ENCODE data around the gene WNT9A. TPM values are rescaled to one million over a fixed set of nuclear protein-coding genes. Genes with fewer than 3 reads are reported as not detected.
"Not testable (repeated sequence)": the region's sequence is repeated elsewhere in the genome, so short reads cannot be mapped to it uniquely, and the experiment has no call there.

WNT9A gene
- total RNA-seq, 1 experiment from 2014 or later = not detected

DNA sequence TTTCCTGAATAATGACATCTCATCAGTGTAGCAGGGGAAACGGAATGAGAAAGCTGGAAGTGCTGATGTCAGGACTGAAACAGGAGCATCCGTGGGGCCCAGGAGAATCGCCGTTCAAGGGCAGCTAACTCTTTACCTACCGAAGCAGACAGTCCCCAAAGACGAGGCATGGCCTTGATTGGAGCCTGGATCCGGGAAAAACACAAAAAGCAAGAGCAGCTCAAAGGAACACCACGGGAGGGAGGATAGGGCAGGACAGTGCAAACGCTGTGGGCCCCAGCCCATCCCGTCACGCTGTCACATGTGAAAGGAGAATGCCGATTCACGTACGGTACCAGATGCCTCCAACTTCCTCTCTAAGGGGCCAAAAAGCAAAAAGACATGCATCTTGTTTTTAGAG is 34.9 kb downstream of the WNT9A start:
- no peak overlapping the region for H3K4me2 ChIP-seq (ENCODE audit: low read depth, low read length, poor library complexity, severe bottlenecking)
- DNase-seq = no peak
- H3K9me2 ChIP-seq (replicated peaks; ENCODE audit: insufficient read depth, low read length) = no peaks in the 10 kb centered on the region
- no peaks in the 10 kb centered on the region for H3K36me3 ChIP-seq (ENCODE audit: insufficient read depth, low read length)
- no peak overlapping the region for H3K4me3 ChIP-seq (ENCODE audit: low read length)
- H3K27me3 ChIP-seq (ENCODE audit: low read length) = no peaks in the 10 kb centered on the region
- H2AFZ ChIP-seq (ENCODE audit: low read length) = no peak overlapping the region
- H3K9ac ChIP-seq (ENCODE audit: low read length) = no peak overlapping the region
- no peaks in the 10 kb centered on the region for H4K20me1 ChIP-seq (ENCODE audit: insufficient read depth, low read depth, low read length)
- H3K9me3 ChIP-seq (ENCODE audit: low read length) = no peaks in the 10 kb centered on the region
- no peak overlapping the region for H3K27ac ChIP-seq (ENCODE audit: low read length)
- no peaks in the 10 kb centered on the region for H3K79me2 ChIP-seq (ENCODE audit: low read length)
- H3K4me1 ChIP-seq (ENCODE audit: low read length) = no peaks in the 10 kb centered on the region

DNA sequence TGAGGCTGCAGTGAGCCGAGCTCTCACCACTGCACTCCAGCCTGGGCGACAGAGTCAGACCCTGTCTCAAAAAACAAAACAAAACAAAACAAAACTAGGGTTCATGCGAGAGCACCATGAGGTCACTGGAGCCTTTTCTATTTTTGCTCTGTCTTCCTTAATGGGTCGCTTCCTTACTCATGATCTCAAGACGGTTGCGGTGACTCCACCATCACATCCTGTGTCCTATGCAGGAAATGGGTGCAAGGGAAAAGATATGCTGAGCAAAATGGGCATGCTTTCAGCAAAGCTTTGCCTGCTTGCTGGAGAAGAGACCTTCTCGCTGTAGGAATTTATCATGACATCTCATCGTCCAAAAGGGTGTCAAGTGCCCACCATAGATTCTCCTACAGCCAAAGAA is 36.4 kb downstream of the WNT9A start:
- H3K9me3 ChIP-seq (ENCODE audit: low read length) = no peaks in the 10 kb centered on the region
- DNase-seq = no peak
- H3K27me3 ChIP-seq (ENCODE audit: low read length) = no peaks in the 10 kb centered on the region
- H2AFZ ChIP-seq (ENCODE audit: low read length) = no peak overlapping the region
- no peak overlapping the region for H3K9ac ChIP-seq (ENCODE audit: low read length)
- H3K4me1 ChIP-seq (ENCODE audit: low read length) = no peaks in the 10 kb centered on the region
- no peaks in the 10 kb centered on the region for H3K36me3 ChIP-seq (ENCODE audit: insufficient read depth, low read length)
- H4K20me1 ChIP-seq (ENCODE audit: insufficient read depth, low read depth, low read length) = no peaks in the 10 kb centered on the region
- H3K9me2 ChIP-seq (replicated peaks; ENCODE audit: insufficient read depth, low read length) = no peaks in the 10 kb centered on the region
- H3K79me2 ChIP-seq (ENCODE audit: low read length) = no peaks in the 10 kb centered on the region
- H3K27ac ChIP-seq (ENCODE audit: low read length) = no peak overlapping the region
- no peak overlapping the region for H3K4me3 ChIP-seq (ENCODE audit: low read length)
- no peak overlapping the region for H3K4me2 ChIP-seq (ENCODE audit: low read depth, low read length, poor library complexity, severe bottlenecking)

DNA sequence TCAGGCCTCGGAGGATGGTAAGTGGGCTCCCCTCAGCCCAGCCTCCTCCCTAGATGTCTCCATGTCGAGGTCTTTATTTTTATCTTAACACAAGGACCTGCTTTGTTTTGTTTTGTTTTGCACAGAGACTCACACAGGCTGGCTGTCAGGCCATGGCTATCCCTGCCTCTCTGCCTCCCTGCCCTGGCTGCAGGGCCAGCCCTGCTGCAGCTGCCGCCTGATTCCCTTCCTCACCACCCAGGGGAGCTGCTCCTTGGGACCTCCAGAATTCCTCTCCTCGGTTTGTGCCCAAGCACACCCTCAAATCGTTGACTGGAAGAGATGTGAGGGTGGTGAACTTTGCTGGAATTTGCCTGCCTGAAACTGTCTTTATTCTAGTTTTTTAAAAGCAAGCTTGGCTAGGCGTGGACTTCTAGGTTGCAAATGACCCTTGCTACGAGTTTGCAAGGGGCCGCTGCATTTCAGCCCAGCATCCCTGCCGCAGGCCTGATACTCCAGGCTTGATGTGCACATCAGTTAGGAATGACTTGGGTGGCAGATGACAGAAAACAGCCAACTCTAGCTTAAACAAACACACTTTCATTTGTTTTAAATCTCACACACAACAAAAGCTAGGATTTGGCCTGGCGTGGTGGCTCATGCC is 37.1 kb downstream of the WNT9A start:
- H3K9me2 ChIP-seq (replicated peaks; ENCODE audit: insufficient read depth, low read length) = no peaks in the 10 kb centered on the region
- H3K27ac ChIP-seq (ENCODE audit: low read length) = no peak overlapping the region
- no peak overlapping the region for H3K9ac ChIP-seq (ENCODE audit: low read length)
- DNase-seq = no peak
- H3K4me3 ChIP-seq (ENCODE audit: low read length) = no peak overlapping the region
- no peak overlapping the region for H3K4me2 ChIP-seq (ENCODE audit: low read depth, low read length, poor library complexity, severe bottlenecking)
- no peaks in the 10 kb centered on the region for H3K9me3 ChIP-seq (ENCODE audit: low read length)
- H3K27me3 ChIP-seq (ENCODE audit: low read length) = no peaks in the 10 kb centered on the region
- H4K20me1 ChIP-seq (ENCODE audit: insufficient read depth, low read depth, low read length) = no peaks in the 10 kb centered on the region
- no peak overlapping the region for H2AFZ ChIP-seq (ENCODE audit: low read length)
- no peaks in the 10 kb centered on the region for H3K79me2 ChIP-seq (ENCODE audit: low read length)
- H3K4me1 ChIP-seq (ENCODE audit: low read length) = no peaks in the 10 kb centered on the region
- H3K36me3 ChIP-seq (ENCODE audit: insufficient read depth, low read length) = no peaks in the 10 kb centered on the region

DNA sequence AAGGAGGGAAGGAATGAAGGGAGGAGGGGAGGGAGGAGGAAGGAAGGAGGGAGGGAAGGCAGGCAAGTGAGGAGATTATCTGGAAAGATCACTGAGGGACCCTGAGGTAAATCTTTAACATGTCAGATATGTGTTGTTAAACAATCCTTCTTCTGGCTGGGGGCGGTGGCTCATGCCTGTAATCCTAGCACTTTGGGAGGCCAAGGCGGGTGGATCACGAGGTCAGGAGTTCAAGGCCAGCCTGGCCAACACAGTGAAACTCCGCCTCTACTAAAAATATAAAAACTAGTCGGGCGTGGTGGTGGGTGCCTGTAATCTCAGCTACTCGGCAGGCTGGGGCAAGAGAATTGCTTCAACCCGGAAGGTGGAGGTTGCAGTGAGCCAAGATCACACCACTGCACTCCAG is 37.8 kb downstream of the WNT9A start:
- not testable (repeated sequence) for H3K4me3 ChIP-seq (ENCODE audit: low read length); H3K4me2 ChIP-seq (ENCODE audit: low read depth, low read length, poor library complexity, severe bottlenecking); H4K20me1 ChIP-seq (ENCODE audit: insufficient read depth, low read depth, low read length); H3K36me3 ChIP-seq (ENCODE audit: insufficient read depth, low read length); H3K9me2 ChIP-seq (replicated peaks; ENCODE audit: insufficient read depth, low read length); H3K9ac ChIP-seq (ENCODE audit: low read length); H3K4me1 ChIP-seq (ENCODE audit: low read length); H3K27me3 ChIP-seq (ENCODE audit: low read length); H3K9me3 ChIP-seq (ENCODE audit: low read length); H3K27ac ChIP-seq (ENCODE audit: low read length); H2AFZ ChIP-seq (ENCODE audit: low read length); H3K79me2 ChIP-seq (ENCODE audit: low read length); DNase-seq

DNA sequence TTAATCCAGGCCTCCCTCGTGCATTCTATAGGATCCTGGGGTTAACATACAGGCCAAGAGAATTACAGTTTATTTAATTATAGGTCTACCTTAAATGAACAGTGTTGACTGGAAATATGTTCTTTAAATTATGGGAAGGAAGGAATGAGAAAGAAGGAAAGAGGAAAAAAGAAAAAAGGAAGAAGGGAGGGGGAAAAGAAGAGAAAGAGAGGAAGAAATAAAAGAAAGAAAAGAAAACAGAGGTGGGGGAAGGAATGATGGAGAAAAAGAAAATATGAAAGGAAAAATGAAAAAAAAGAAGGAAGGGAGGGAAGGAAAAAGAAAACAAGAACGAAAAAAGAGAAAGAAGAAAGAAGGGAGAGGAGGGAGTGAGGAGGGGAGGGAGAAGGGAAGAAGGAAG is 38.5 kb downstream of the WNT9A start:
- Histone ChIP-seq H3K4me3 (ENCODE audit: low read length) (no peak overlapping the region), H3K27me3 (ENCODE audit: low read length) (no peaks in the 10 kb centered on the region)

DNA sequence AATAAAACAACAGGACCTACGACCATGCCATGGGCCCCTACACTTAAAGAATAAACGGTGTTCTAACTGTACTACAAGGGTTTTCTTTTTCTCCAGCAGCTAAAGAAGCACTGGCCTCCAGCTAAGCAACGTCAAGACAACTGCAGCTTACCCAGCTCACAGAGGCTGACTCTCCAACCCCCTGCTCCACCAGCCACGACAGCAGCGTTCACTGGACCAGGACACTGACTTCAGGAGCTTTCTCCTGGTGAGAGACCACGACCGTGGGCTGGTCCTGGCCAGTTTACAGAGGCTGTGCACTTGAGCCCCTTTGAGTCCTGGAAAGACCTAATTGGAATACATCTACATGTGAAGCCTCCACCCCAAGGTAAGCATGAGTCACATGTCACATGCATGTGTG is 39.4 kb downstream of the WNT9A start:
- no peak overlapping the region for H3K9ac ChIP-seq (ENCODE audit: low read length)
- no peak overlapping the region for H2AFZ ChIP-seq (ENCODE audit: low read length)
- no peaks in the 10 kb centered on the region for H3K36me3 ChIP-seq (ENCODE audit: insufficient read depth, low read length)
- H3K27me3 ChIP-seq (ENCODE audit: low read length) = no peaks in the 10 kb centered on the region
- H3K9me2 ChIP-seq (replicated peaks; ENCODE audit: insufficient read depth, low read length) = no peaks in the 10 kb centered on the region
- H3K4me3 ChIP-seq (ENCODE audit: low read length) = no peak overlapping the region
- H3K27ac ChIP-seq (ENCODE audit: low read length) = no peak overlapping the region
- no peaks in the 10 kb centered on the region for H3K79me2 ChIP-seq (ENCODE audit: low read length)
- H3K4me2 ChIP-seq (ENCODE audit: low read depth, low read length, poor library complexity, severe bottlenecking) = no peak overlapping the region
- H3K4me1 ChIP-seq (ENCODE audit: low read length) = no peaks in the 10 kb centered on the region
- no peak for DNase-seq
- no peaks in the 10 kb centered on the region for H4K20me1 ChIP-seq (ENCODE audit: insufficient read depth, low read depth, low read length)
- H3K9me3 ChIP-seq (ENCODE audit: low read length) = no peaks in the 10 kb centered on the region

More for the DNA sequence above, 38.5 kb downstream of the WNT9A start:
- Histone ChIP-seq H3K27ac (ENCODE audit: low read length) (no peak overlapping the region), H3K9me2 (replicated peaks; ENCODE audit: insufficient read depth, low read length) (no peaks in the 10 kb centered on the region), H3K79me2 (ENCODE audit: low read length) (no peaks in the 10 kb centered on the region), H4K20me1 (ENCODE audit: insufficient read depth, low read depth, low read length) (no peaks in the 10 kb centered on the region), H2AFZ (ENCODE audit: low read length) (no peak overlapping the region), H3K4me2 (ENCODE audit: low read depth, low read length, poor library complexity, severe bottlenecking) (no peak overlapping the region), H3K9me3 (ENCODE audit: low read length) (no peaks in the 10 kb centered on the region), H3K36me3 (ENCODE audit: insufficient read depth, low read length) (no peaks in the 10 kb centered on the region), H3K9ac (ENCODE audit: low read length) (no peak overlapping the region), H3K4me1 (ENCODE audit: low read length) (no peaks in the 10 kb centered on the region)
- DNase-seq = no peak

DNA sequence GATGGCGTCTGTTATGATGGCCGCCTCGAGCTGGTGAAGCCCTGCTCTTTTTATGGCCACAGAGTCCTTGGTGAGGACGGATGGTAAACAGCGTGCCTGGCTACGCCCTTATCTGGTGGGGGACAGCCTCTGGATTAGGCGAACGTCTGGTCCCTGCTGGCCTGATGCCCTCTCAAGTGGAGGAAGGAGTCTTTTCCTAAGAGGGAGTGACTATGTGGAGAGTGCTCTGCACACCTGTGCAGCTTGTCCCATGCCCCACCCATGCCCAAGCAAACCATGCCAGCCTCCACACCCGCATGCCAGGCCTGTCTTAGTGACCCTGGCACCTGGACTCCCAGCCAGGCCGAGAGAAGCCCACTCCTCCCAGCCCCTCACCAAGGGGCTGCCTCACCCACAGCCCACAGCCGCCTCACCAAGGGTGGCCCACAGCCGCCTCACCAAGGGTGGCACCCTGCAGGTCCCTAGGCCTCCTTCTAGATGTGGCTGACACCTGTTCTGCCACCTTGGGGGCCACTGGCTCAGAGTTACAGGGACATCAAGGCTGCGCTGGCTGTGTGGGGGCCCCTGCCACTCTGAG is 40.2 kb downstream of the WNT9A start:
- Histone ChIP-seq H3K9me2 (replicated peaks; ENCODE audit: insufficient read depth, low read length) (no peaks in the 10 kb centered on the region), H3K27ac (ENCODE audit: low read length) (no peak overlapping the region), H3K9ac (ENCODE audit: low read length) (no peak overlapping the region), H2AFZ (ENCODE audit: low read length) (no peak overlapping the region), H3K27me3 (ENCODE audit: low read length) (no peaks in the 10 kb centered on the region), H3K4me2 (ENCODE audit: low read depth, low read length, poor library complexity, severe bottlenecking) (no peak overlapping the region), H3K4me3 (ENCODE audit: low read length) (no peak overlapping the region), H4K20me1 (ENCODE audit: insufficient read depth, low read depth, low read length) (no peaks in the 10 kb centered on the region), H3K36me3 (ENCODE audit: insufficient read depth, low read length) (no peaks in the 10 kb centered on the region), H3K79me2 (ENCODE audit: low read length) (no peaks in the 10 kb centered on the region), H3K9me3 (ENCODE audit: low read length) (no peaks in the 10 kb centered on the region), H3K4me1 (ENCODE audit: low read length) (no peaks in the 10 kb centered on the region)
- no peak for DNase-seq

DNA sequence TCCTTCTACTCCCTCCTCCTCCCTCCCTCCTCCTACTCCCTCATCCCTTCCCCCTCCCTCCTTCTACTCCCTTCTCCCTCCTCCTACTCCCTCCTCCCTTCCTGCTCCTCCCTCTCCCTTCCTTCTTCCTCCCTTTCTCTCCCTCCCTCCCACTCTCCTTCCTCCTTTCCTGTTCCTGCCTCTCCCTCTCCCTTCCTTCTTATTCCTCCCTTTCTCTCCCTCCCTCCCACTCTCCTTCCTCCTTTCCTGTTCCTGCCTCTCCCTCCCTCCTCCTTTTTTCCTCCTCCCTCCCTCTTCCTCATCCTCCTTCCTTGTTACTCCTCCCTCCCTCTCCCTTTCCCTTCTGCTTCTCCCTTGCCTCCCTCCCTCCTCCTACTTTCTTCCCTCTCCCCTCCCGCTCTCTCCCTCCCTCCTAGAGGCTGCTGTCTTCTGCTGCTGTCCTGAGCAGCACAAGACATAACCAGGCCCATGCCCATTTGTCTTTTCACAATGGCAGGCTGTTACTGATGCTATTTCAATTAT is 41.1 kb downstream of the WNT9A start:
- H3K4me1 ChIP-seq (ENCODE audit: low read length) = no peaks in the 10 kb centered on the region
- no peak overlapping the region for H2AFZ ChIP-seq (ENCODE audit: low read length)
- no peak overlapping the region for H3K4me2 ChIP-seq (ENCODE audit: low read depth, low read length, poor library complexity, severe bottlenecking)
- no peaks in the 10 kb centered on the region for H3K36me3 ChIP-seq (ENCODE audit: insufficient read depth, low read length)
- no peak overlapping the region for H3K27ac ChIP-seq (ENCODE audit: low read length)
- H4K20me1 ChIP-seq (ENCODE audit: insufficient read depth, low read depth, low read length) = no peaks in the 10 kb centered on the region
- H3K9ac ChIP-seq (ENCODE audit: low read length) = no peak overlapping the region
- H3K9me3 ChIP-seq (ENCODE audit: low read length) = no peaks in the 10 kb centered on the region
- no peak overlapping the region for H3K4me3 ChIP-seq (ENCODE audit: low read length)
- H3K27me3 ChIP-seq (ENCODE audit: low read length) = no peaks in the 10 kb centered on the region
- DNase-seq = no peak
- H3K9me2 ChIP-seq (replicated peaks; ENCODE audit: insufficient read depth, low read length) = no peaks in the 10 kb centered on the region
- H3K79me2 ChIP-seq (ENCODE audit: low read length) = no peaks in the 10 kb centered on the region

Measured in Karpas-422 (cell line).